Pancreas (tissue), 10 donors: ENCODE data around the gene AVP. TPM values are rescaled to one million over a fixed set of nuclear protein-coding genes. Genes with fewer than 3 reads are reported as not detected.
"Not testable (repeated sequence)": the region's sequence is repeated elsewhere in the genome, so short reads cannot be mapped to it uniquely, and the experiment has no call there.

Experiments used
- ATAC-seq, 4 donors: fragments of 200-7000 bp; cut with Tn5 transposase; one replicate each; pipeline versions ENCODE4 v1.8.0 to v1.9.1; 2020; ENCODE audit warnings: mild to moderate bottlenecking in 4 of 4, moderate library complexity in 4 of 4
- DNase-seq, 6 donors: peaks; one replicate each; pipeline ENCODE4 v3.0.0-alpha.2; 2020
- FAIRE-seq: peaks from 2 replicates; lab custom pipeline; 2012; peaks lifted over from hg19 to GRCh38; lab: Jason Lieb, UNC
- H3K27ac ChIP-seq, 4 donors: fragments of 200-600 bp; sonication (generic); 1 replicate in 3 of 4; 2 replicates in 1 of 4; pipeline versions ENCODE4 v1.5.0 to v1.8.0; 2020
- H3K27me3 ChIP-seq, 4 donors: fragments of 200-600 bp; one replicate each; pipeline ENCODE4 v1.8.0; 2021
- H3K36me3 ChIP-seq, 3 donors: fragments of 200-600 bp; sonication (generic) in 1 of 3; one replicate each; pipeline versions ENCODE4 v1.5.0 to v1.8.0; 2020 to 2021
- H3K4me1 ChIP-seq, 3 donors: fragments of 200-600 bp; one replicate each; pipeline ENCODE4 v1.8.0; 2021
- H3K4me3 ChIP-seq, 4 donors: fragments of 200-600 bp; sonication (generic) in 2 of 4; one replicate each; pipeline versions ENCODE4 v1.5.0 to v1.8.0; 2020 to 2021
- H3K9me3 ChIP-seq, 4 donors: fragments of 200-600 bp; one replicate each; pipeline ENCODE4 v1.8.0; 2021
- CTCF ChIP-seq, 4 donors: fragments of 200-600 bp; sonication (generic) in 3 of 4; IDR thresholded peaks; one replicate each; pipeline versions ENCODE4 v1.5.0 to v1.8.0; 2021; ENCODE audit warnings: antibody characterized with exemption in 4 of 4
- WGBS, 2 donors: extraction: QIAGEN DNeasy Blood & Tissue Kit; methylation state at CpG; one replicate each; pipeline ENCODE4 v1.1.7; 2013; 5-methylcytosine and 5-hydroxymethylcytosine counted together
- intact Hi-C, 3 donors: fragments of 100-400 bp; cut with DNase I; formaldehyde crosslinking; loops; one replicate each; pipeline versions ENCODE4 v1.11.1 to v1.14.2; 2022
- polyA plus RNA-seq, 2 donors: library from polyadenylated mRNA; stranded (reverse); fragments of 200-250 nt; gene quantifications; one replicate each; pipeline ENCODE4 v1.2.3, GENCODE V29; 2013
- total RNA-seq, 6 donors: library from RNA; stranded (reverse); fragmentation: NEBNext Ultra II Directional in 4 of 6; extraction: Animal tissue kit (Norgen Biotek cat#: 25700) in 4 of 6; gene quantifications; one replicate each; pipeline versions ENCODE4 v1.2.1 to v1.2.4, GENCODE V29; 2021 to 2023
- donor health status: healthy with polysubstance abuse.
- donor health status: DM: no; HTN: no; CAD: no; lungs with moderate emphysema.
- donor health status: DM: no; HTN: no; CAD: no.
- donor health status: control.
- donor health status: control.
- donor health status: Bipolar disorder and iron deficiency.
- donor health status: DM: yes; HTN: yes; CAD: no.
- donor health status: DM: no; HTN: no; CAD: no.
- donor health status: DM: no; HTN: no; CAD: no.
- donor health status: DM: yes; HTN: yes; CAD: no.

Gene AVP
- total and polyA plus RNA-seq, 8 donors, result not detected

DNA sequence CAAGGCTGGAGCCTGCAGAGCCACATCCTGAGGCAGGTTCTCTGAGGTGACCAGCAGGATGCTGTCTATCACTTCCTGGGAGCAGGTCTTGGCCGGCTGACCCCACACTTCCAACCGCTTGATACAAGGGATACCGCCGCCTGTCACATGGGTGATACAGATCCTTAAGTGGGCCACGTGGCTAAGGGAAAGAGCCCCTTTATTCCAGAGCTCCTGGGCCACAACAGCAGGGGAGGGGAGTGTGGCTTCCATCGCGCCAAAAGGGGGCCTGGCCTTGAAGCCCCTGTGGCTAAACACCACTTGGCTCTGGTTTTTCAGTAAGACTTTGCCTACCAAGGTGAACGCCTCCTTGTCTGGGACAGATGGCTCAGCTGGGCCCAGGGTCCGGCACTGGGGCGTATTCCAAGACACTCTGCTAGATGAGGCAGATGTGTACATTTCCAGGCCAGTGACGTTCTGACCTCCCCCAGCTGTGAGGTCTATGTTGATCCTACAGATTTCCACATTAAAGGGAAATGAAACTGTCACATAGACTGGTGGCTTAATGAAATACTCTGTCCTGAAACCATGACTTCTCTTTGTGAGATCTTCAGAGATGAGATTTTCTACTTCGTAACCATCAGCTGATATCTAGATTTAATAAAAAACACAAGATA, 37.6 kb upstream of the AVP start:
- 92 to 95% methylated on average over 12 of the region's 12 CpGs for WGBS, 2 donors
- Histone ChIP-seq H3K4me3 (no peak overlapping the region), H3K27ac (no peak overlapping the region), H3K27me3 (no peaks in the 10 kb centered on the region), H3K4me1 (no peaks in the 10 kb centered on the region), H3K36me3 (peaks cover 0 to 14% (median 8%) of the 10 kb centered on the region in 3 donors), H3K9me3 (no peaks in the 10 kb centered on the region)
- intact Hi-C loops, result no loop called here
- ATAC-seq, result no peak
- no peak for DNase-seq
- no peak for TF ChIP-seq CTCF (IDR thresholded peaks at IDR 0.05)
- no peak for FAIRE-seq

DNA sequence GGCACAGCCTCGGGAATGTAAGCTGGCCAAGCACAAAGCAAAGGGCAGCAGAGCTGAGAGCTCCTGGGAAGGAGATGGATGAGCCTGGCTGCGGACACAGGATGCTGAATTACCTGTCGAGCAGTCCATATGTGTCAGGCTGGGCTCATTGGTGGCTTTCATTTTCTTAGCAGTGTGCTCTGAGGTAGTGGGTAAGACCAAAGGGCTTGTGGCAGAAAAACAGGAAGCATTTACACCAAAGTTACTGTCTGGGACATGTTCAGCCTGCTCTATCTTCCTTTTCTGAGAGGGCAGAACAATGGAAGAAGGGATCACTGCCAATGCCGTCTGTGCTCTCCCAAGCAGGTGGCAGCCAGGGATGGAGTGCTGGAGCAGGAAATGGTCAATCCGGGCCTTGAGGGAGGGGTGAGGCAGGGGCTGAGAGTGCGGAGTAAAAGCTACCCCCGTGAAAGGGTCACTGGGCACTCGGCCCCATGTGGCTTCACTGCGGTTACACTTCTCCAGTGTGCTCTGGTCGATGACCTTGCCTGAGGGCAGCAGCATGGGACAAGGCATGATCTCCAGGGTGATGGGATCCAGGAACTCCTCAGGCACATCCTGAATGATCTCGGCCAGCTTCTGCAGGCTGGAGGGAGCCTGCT, 36.9 kb upstream of the AVP start:
- Histone ChIP-seq H3K27me3 (no peaks in the 10 kb centered on the region), H3K4me1 (no peaks in the 10 kb centered on the region), H3K9me3 (no peaks in the 10 kb centered on the region), H3K27ac (no peak overlapping the region), H3K4me3 (no peak overlapping the region), H3K36me3 (peaks cover 0 to 14% (median 8%) of the 10 kb centered on the region in 3 donors)
- DNase-seq, result no peak
- no peak for FAIRE-seq
- intact Hi-C loops, result no loop called here
- no peak for ATAC-seq
- TF ChIP-seq CTCF (IDR thresholded peaks at IDR 0.05), result no peak
- WGBS, 2 donors, result 78 to 82% methylated on average over 11 of the region's 11 CpGs

DNA sequence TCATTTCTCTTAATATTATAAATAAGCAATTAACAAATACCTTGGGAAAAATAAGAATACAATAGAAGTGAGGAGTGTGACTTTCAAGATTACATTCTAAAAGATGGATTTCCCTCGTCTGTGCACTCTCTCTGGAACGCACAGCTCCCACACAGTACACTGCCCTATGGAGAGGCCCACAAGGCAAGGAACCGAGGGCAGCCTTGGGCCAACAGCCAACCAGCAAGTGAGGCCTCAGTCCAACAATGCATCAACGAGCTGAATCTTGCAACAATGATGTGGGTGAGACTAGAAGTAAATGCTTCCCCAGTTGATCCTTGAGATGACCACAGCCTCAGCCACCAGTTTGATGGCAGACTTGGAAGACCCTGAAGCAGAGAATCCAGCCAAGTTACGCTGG, 34.5 kb upstream of the AVP start:
- intact Hi-C loops, result loop anchor here in 1 of 3 donors (10.0 kb wide), 2 partner anchors 56 to 64 kb away; partner anchors contain the start of gene LZTS3
- TF ChIP-seq CTCF (IDR thresholded peaks at IDR 0.05), result no peak
- no peak overlapping the region for H3K4me3 ChIP-seq
- H3K36me3 ChIP-seq, result peaks cover 0 to 14% (median 8%) of the 10 kb centered on the region in 3 donors
- H3K4me1 ChIP-seq, result no peaks in the 10 kb centered on the region
- no peaks in the 10 kb centered on the region for H3K27me3 ChIP-seq
- no peak overlapping the region for H3K27ac ChIP-seq
- DNase-seq (no peak), FAIRE-seq (no peak), ATAC-seq (no peak)
- no peaks in the 10 kb centered on the region for H3K9me3 ChIP-seq
- 64 to 74% methylated on average over 5 of the region's 5 CpGs for WGBS, 2 donors

GRCh38 chr20:3117839-3118379, 33.4 kb upstream of the AVP start:
- DNase-seq (peak in 3 of 6 donors; percentile 45 to 60 (median 49)), ATAC-seq (peak; percentile 62 to 89 (median 84))
- H3K4me3 ChIP-seq, H3K9me3 ChIP-seq, H3K27me3 ChIP-seq, H3K4me1 ChIP-seq, FAIRE-seq: not testable (repeated sequence)
- peak overlapping the region in 1 of 4 donors; percentile 46 for H3K27ac ChIP-seq
- 57% methylated on average over 14 of the region's 14 CpGs for WGBS, 2 donors
- peaks cover 0 to 14% (median 8%) of the 10 kb centered on the region in 3 donors for H3K36me3 ChIP-seq
- peak in 3 of 4 donors; percentile 25 to 48 (median 35) for TF ChIP-seq CTCF (IDR thresholded peaks at IDR 0.05)
- intact Hi-C loops, result loop anchor here in 1 of 3 donors (10.0 kb wide), 2 partner anchors 57 to 63 kb away; partner anchors contain the start of gene LZTS3
